Measurements from ENCODE around the gene RPL22.
"Not testable (repeated sequence)": the region's sequence is repeated elsewhere in the genome, so short reads cannot be mapped to it uniquely, and the experiment has no call there.

Gene RPL22

GRCh38 chr1:6225651-6226050, 26.3 kb upstream of the RPL22 start:
- DNase-seq: no peak

- DNase-seq: no peak
Observed at GRCh38 chr1:6224718-6225117, 25.3 kb upstream of the RPL22 start.

- no peak for DNase-seq
Observed at GRCh38 chr1:6223617-6224016, 24.2 kb upstream of the RPL22 start.

- DNase-seq: peak; percentile 43
Observed at GRCh38 chr1:6222636-6223035, 23.2 kb upstream of the RPL22 start.

- no peak for DNase-seq
Observed at GRCh38 chr1:6221210-6221784, 21.9 kb upstream of the RPL22 start.

GRCh38 chr1:6220236-6220635, 20.8 kb upstream of the RPL22 start:
- no peak for DNase-seq

- DNase-seq: not testable (repeated sequence)
Observed at GRCh38 chr1:6219641-6220040, 20.2 kb upstream of the RPL22 start.

- DNase-seq: no peak
Observed at GRCh38 chr1:6218375-6219164, 19.2 kb upstream of the RPL22 start.

- DNase-seq: no peak
Observed at GRCh38 chr1:6212193-6212959, 13.0 kb upstream of the RPL22 start.

GRCh38 chr1:6211731-6212130, 12.3 kb upstream of the RPL22 start:
- DNase-seq: no peak

GRCh38 chr1:6210591-6211355, 11.4 kb upstream of the RPL22 start:
- no peak for DNase-seq

GRCh38 chr1:6209661-6210580, 10.5 kb upstream of the RPL22 start:
- DNase-seq: no peak

- peak; percentile 59 for DNase-seq
Observed at GRCh38 chr1:6208723-6209660, 9.6 kb upstream of the RPL22 start.

GRCh38 chr1:6207921-6208320, 8.5 kb upstream of the RPL22 start:
- DNase-seq: no peak

GRCh38 chr1:6207075-6207885, 7.9 kb upstream of the RPL22 start:
- no peak for DNase-seq

- DNase-seq: no peak
Observed at GRCh38 chr1:6206520-6206855, 7.1 kb upstream of the RPL22 start.

GRCh38 chr1:6205849-6206519, 6.6 kb upstream of the RPL22 start, which contains the start of gene RNF207:
Gene RNF207 (plus strand): TSS chr1:6206119. CDS start chr1:6206536, 417 bp downstream.
- DNase-seq: peak; percentile 76

GRCh38 chr1:6202256-6202655, 2.9 kb upstream of the RPL22 start:
- no peak for DNase-seq

GRCh38 chr1:6200188-6200809, 904 bp upstream of the RPL22 start:
- DNase-seq: no peak

All from fibroblast of skin of right biceps (primary cell).